ENCODE results near the gene SRRD. TPM values are rescaled to one million over a fixed set of nuclear protein-coding genes. Genes with fewer than 3 reads are reported as not detected.

The SRRD gene
- total and polyA plus RNA-seq, 2 experiments from 2014 or later: 20.2 to 25.7 TPM

GRCh38 chr22:26508148-26508547, 24.5 kb downstream of the SRRD start:
- Histone ChIP-seq H3K79me2 (ENCODE audit: insufficient read depth) (peaks cover 41% of the 10 kb centered on the region), H3K4me1 (ENCODE audit: insufficient read depth) (peaks cover 12% of the 10 kb centered on the region), H4K20me1 (ENCODE audit: insufficient read depth) (no peaks in the 10 kb centered on the region), H3K9me2 (ENCODE audit: insufficient read depth) (no peaks in the 10 kb centered on the region), H3K4me3 (no peak overlapping the region), H3K27ac (no peak overlapping the region), H3K4me2 (ENCODE audit: unreplicated experiment) (no peak overlapping the region), H3K27me3 (replicated peaks; ENCODE audit: insufficient read depth) (no peaks in the 10 kb centered on the region), H3F3A (ENCODE audit: insufficient read depth) (no peaks in the 10 kb centered on the region), H2AFZ (no peak overlapping the region), H3K9me3 (ENCODE audit: low read depth) (no peaks in the 10 kb centered on the region), H3K36me3 (ENCODE audit: low read depth) (peaks cover 53% of the 10 kb centered on the region), H3K9ac (no peak overlapping the region)
- no peak for DNase-seq
- no peak for TF ChIP-seq EZH2 (IDR thresholded peaks at IDR 0.05; ENCODE audit: insufficient read depth, poor library complexity, severe bottlenecking)
- TF ChIP-seq EZH2phosphoT487 (IDR thresholded peaks at IDR 0.05; ENCODE audit: insufficient read depth, low read depth): no peak
- in situ Hi-C loops (cut with MboI): no loop called here

- H3K36me3 ChIP-seq (ENCODE audit: low read depth): peaks cover 22% of the 10 kb centered on the region
- WGBS, 2 experiments (ENCODE audit: low coverage in 1 of 2, low lambda C conversion rate in 2 of 2, missing lambda C conversion rate in 2 of 2): 1% methylated on average over 40 of the region's 40 CpGs
Observed at GRCh38 chr22:26512149-26512793, 28.6 kb downstream of the SRRD start, which contains the start of gene TFIP11. TFIP11 (minus strand) TSS chr22:26512473; CDS start chr22:26510272, 2,201 bp downstream.

GRCh38 chr22:26513838-26514237, 30.2 kb downstream of the SRRD start:
- H3K27me3 ChIP-seq (replicated peaks; ENCODE audit: insufficient read depth): no peaks in the 10 kb centered on the region
- H3K4me3 ChIP-seq: peak overlapping the region; percentile 96; the same call in 1 of the 2 replicates
- WGBS, 2 experiments (ENCODE audit: low coverage in 1 of 2, low lambda C conversion rate in 2 of 2, missing lambda C conversion rate in 2 of 2): 58 to 62% methylated on average over 1 of the region's 1 CpG
- no peak overlapping the region for H2AFZ ChIP-seq
- no peak for DNase-seq
- TF ChIP-seq EZH2 (IDR thresholded peaks at IDR 0.05; ENCODE audit: insufficient read depth, poor library complexity, severe bottlenecking) (no peak), EZH2phosphoT487 (IDR thresholded peaks at IDR 0.05; ENCODE audit: insufficient read depth, low read depth) (no peak)
- peak overlapping the region; percentile 93 for H3K4me2 ChIP-seq (ENCODE audit: unreplicated experiment)
- peaks cover 48% of the 10 kb centered on the region for H3K79me2 ChIP-seq (ENCODE audit: insufficient read depth)
- no peaks in the 10 kb centered on the region for H3K9me3 ChIP-seq (ENCODE audit: low read depth)
- H4K20me1 ChIP-seq (ENCODE audit: insufficient read depth): no peaks in the 10 kb centered on the region
- no peak overlapping the region for H3K27ac ChIP-seq
- H3F3A ChIP-seq (ENCODE audit: insufficient read depth): 0 out of 2 replicates have a peak, but pooled peaks cover 6% of the 10 kb centered on the region
- H3K4me1 ChIP-seq (ENCODE audit: insufficient read depth): peaks cover 16% of the 10 kb centered on the region
- no peaks in the 10 kb centered on the region for H3K9me2 ChIP-seq (ENCODE audit: insufficient read depth)
- peaks cover 10% of the 10 kb centered on the region; the same call in 1 of the 2 replicates for H3K36me3 ChIP-seq (ENCODE audit: low read depth)
- peak overlapping the region; percentile 92; the same call in 1 of the 2 replicates for H3K9ac ChIP-seq
- in situ Hi-C loops (cut with MboI): loop anchor here (10.0 kb wide), 1 partner anchor 121 kb away; no protein-coding TSS in a partner anchor

More at GRCh38 chr22:26512149-26512793, 28.6 kb downstream of the SRRD start, which contains the start of gene TFIP11:
- DNase-seq: peak; percentile 97
- in situ Hi-C loops (cut with MboI): loop anchor here (10.0 kb wide), 1 partner anchor 123 kb away; no protein-coding TSS in a partner anchor
- peak within 1 kb of the TSS; percentile 92 for H3K9ac ChIP-seq
- H3F3A ChIP-seq (ENCODE audit: insufficient read depth): no peaks in the 10 kb centered on the region
- no peaks in the 10 kb centered on the region for H4K20me1 ChIP-seq (ENCODE audit: insufficient read depth)
- H3K4me1 ChIP-seq (ENCODE audit: insufficient read depth): peaks cover 16% of the 10 kb centered on the region
- no peaks in the 10 kb centered on the region for H3K9me3 ChIP-seq (ENCODE audit: low read depth)
- no peaks in the 10 kb centered on the region for H3K27me3 ChIP-seq (replicated peaks; ENCODE audit: insufficient read depth)
- peak within 1 kb of the TSS; percentile 93 for H3K4me2 ChIP-seq (ENCODE audit: unreplicated experiment)
- TF ChIP-seq EZH2phosphoT487 (IDR thresholded peaks at IDR 0.05; ENCODE audit: insufficient read depth, low read depth): no peak
- TF ChIP-seq EZH2 (IDR thresholded peaks at IDR 0.05; ENCODE audit: insufficient read depth, poor library complexity, severe bottlenecking): no peak
- peak within 1 kb of the TSS; percentile 58 for H3K27ac ChIP-seq
- H3K9me2 ChIP-seq (ENCODE audit: insufficient read depth): no peaks in the 10 kb centered on the region
- peak within 1 kb of the TSS; percentile 93 for H2AFZ ChIP-seq
- H3K79me2 ChIP-seq (ENCODE audit: insufficient read depth): peaks cover 51% of the 10 kb centered on the region
- H3K4me3 ChIP-seq: peak within 1 kb of the TSS; percentile 96

GRCh38 chr22:26514419-26515161, 30.9 kb downstream of the SRRD start:
- H3K79me2 ChIP-seq (ENCODE audit: insufficient read depth): peaks cover 44% of the 10 kb centered on the region
- H3K27ac ChIP-seq: no peak overlapping the region
- 86 to 88% methylated on average over 12 of the region's 12 CpGs for WGBS, 2 experiments (ENCODE audit: low coverage in 1 of 2, low lambda C conversion rate in 2 of 2, missing lambda C conversion rate in 2 of 2)
- peaks cover 10% of the 10 kb centered on the region; the same call in 1 of the 2 replicates for H3K36me3 ChIP-seq (ENCODE audit: low read depth)
- DNase-seq: no peak
- H3K27me3 ChIP-seq (replicated peaks; ENCODE audit: insufficient read depth): no peaks in the 10 kb centered on the region
- H3K9ac ChIP-seq: no peak overlapping the region
- no peak for TF ChIP-seq EZH2phosphoT487 (IDR thresholded peaks at IDR 0.05; ENCODE audit: insufficient read depth, low read depth)
- TF ChIP-seq EZH2 (IDR thresholded peaks at IDR 0.05; ENCODE audit: insufficient read depth, poor library complexity, severe bottlenecking): no peak
- H3K4me1 ChIP-seq (ENCODE audit: insufficient read depth): peaks cover 16% of the 10 kb centered on the region
- H3F3A ChIP-seq (ENCODE audit: insufficient read depth): 0 out of 2 replicates have a peak, but pooled peaks cover 6% of the 10 kb centered on the region
- H3K4me2 ChIP-seq (ENCODE audit: unreplicated experiment): no peak overlapping the region
- no peak overlapping the region for H2AFZ ChIP-seq
- no peaks in the 10 kb centered on the region for H3K9me3 ChIP-seq (ENCODE audit: low read depth)
- H3K4me3 ChIP-seq: no peak overlapping the region
- in situ Hi-C loops (cut with MboI): loop anchor here (10.0 kb wide), 1 partner anchor 120 kb away; no protein-coding TSS in a partner anchor
- H3K9me2 ChIP-seq (ENCODE audit: insufficient read depth): no peaks in the 10 kb centered on the region
- no peaks in the 10 kb centered on the region for H4K20me1 ChIP-seq (ENCODE audit: insufficient read depth)
